Fibroblast of lung (primary cell): ENCODE results near the gene MAPKAPK3. TPM values are rescaled to one million over a fixed set of nuclear protein-coding genes. Genes with fewer than 3 reads are reported as not detected.

Source experiments
- DNase-seq, 2 donors: peaks; one replicate each; pipeline versions ENCODE4 v3.0.0 to v3.0.0-alpha.2; 2010; ENCODE audit warnings: low read depth in 2 of 2
- H2AFZ ChIP-seq: 2 replicates; pipeline ENCODE4 v1.5.1; 2012; ENCODE audit warnings: low read length, control low read depth, inconsistent platforms
- H3K27ac ChIP-seq: 2 replicates; pipeline ENCODE4 v1.5.1; 2011; ENCODE audit warnings: low read length, control low read depth; ENCODE audit not compliant: insufficient read depth
- H3K27me3 ChIP-seq: 2 replicates; pipeline ENCODE4 v1.5.1; 2011; ENCODE audit warnings: mild to moderate bottlenecking, low read length; ENCODE audit not compliant: control insufficient read depth, insufficient read depth
- H3K36me3 ChIP-seq: 2 replicates; pipeline ENCODE4 v1.5.1; 2011; ENCODE audit warnings: low read length; ENCODE audit not compliant: control insufficient read depth, insufficient read depth
- H3K4me1 ChIP-seq: 2 replicates; pipeline ENCODE4 v1.5.1; 2011; ENCODE audit warnings: low read length; ENCODE audit not compliant: control insufficient read depth, insufficient read depth; ENCODE audit errors: extremely low read depth
- H3K4me2 ChIP-seq: 2 replicates; pipeline ENCODE4 v1.5.1; 2011; ENCODE audit warnings: low read length, control low read depth; ENCODE audit not compliant: insufficient read depth; ENCODE audit errors: extremely low read depth
- H3K4me3 ChIP-seq, 4 experiments: fragments of 200-600 bp in 1 of 4; sonication (generic) in 1 of 4; replicated peaks in 1 of 4; 2 replicates each; pipeline ENCODE4 v1.5.1; 2011 to 2016; ENCODE audit warnings: low read length in 4 of 4, low read depth in 3 of 4, mild to moderate bottlenecking in 3 of 4, control low read depth in 2 of 4, inconsistent platforms in 1 of 4, mixed read lengths in 1 of 4; ENCODE audit not compliant: insufficient read depth in 1 of 4; ENCODE audit errors: control extremely low read depth in 1 of 4
- H3K79me2 ChIP-seq: 2 replicates; pipeline ENCODE4 v1.5.1; 2012; ENCODE audit warnings: mild to moderate bottlenecking, low read length, inconsistent platforms; ENCODE audit not compliant: control insufficient read depth, insufficient read depth
- H3K9ac ChIP-seq: 2 replicates; pipeline ENCODE4 v1.5.1; 2011; ENCODE audit warnings: mild to moderate bottlenecking, low read length, control low read depth; ENCODE audit not compliant: insufficient read depth
- H3K9me3 ChIP-seq: 2 replicates; pipeline ENCODE4 v1.5.1; 2012; ENCODE audit warnings: low read depth, low read length; ENCODE audit not compliant: control insufficient read depth, insufficient read depth
- H4K20me1 ChIP-seq: 2 replicates; pipeline ENCODE4 v1.5.1; 2011; ENCODE audit warnings: low read length; ENCODE audit not compliant: control insufficient read depth, insufficient read depth; ENCODE audit errors: extremely low read depth
- EZH2 ChIP-seq: IDR thresholded peaks from 2 replicates; pipeline ENCODE4 v1.5.1; 2012; ENCODE audit warnings: low read length, control low read depth, mild to moderate bottlenecking; ENCODE audit errors: missing control alignments
- polyA plus RNA-seq, 2 donors: library from polyadenylated mRNA; depleted of rRNA in 1 of 2; stranded (reverse) in 1 of 2; unstranded in 1 of 2; fragments of >200 nt; gene quantifications; 2 replicates each; pipeline ENCODE4 v1.2.1, GENCODE V29; 2011 to 2012; ENCODE audit warnings: missing spikeins in 1 of 2
- total RNA-seq: library from RNA; depleted of rRNA; stranded (reverse); fragments of >200 nt; gene quantifications from 2 replicates; pipeline ENCODE4 v1.2.1, GENCODE V29; 2014
- TF ChIP-seq, protein P1 (sequence below), 2 donors: IDR thresholded peaks in 1 of 2; conservative IDR thresholded peaks in 1 of 2; 1 replicate in 1 of 2; 2 replicates in 1 of 2; pipeline ENCODE4 v1.5.1; 2011 to 2012; ENCODE audit warnings: low read length in 2 of 2, control low read depth in 1 of 2, inconsistent platforms in 1 of 2, low read depth in 1 of 2, mild to moderate bottlenecking in 1 of 2

Gene MAPKAPK3
- total and polyA plus RNA-seq, 2 donors (not counting 1 experiment from before 2014, with no cell fraction given) = 34.3 to 38.4 TPM

DNA sequence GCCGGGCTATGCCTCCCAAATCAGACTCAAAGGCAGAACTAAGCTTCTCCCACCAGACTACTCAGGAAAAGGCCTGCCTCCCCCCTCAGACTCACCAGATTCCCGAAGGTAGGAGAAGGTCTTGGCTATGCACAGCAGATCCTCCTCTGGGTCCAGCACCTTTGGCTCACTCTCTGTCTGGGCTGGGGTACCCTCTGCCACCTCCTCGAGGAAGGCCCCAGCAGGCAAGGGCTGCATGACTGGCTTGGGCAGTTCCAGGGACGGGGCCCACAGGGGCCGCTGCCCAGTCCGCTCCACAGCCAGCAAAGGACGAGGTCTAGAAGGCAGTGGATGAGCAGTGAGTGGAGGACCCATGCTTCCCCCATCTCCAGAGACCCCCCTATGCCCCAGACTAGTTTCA is 8.7 kb upstream of the MAPKAPK3 start:
- Histone ChIP-seq H3K27me3 (no peaks in the 10 kb centered on the region), H2AFZ (no peak overlapping the region), H3K27ac (no peak overlapping the region), H3K36me3 (peaks cover 6% of the 10 kb centered on the region), H3K4me2 (no peak overlapping the region), H4K20me1 (no peaks in the 10 kb centered on the region), H3K9me3 (no peaks in the 10 kb centered on the region), H3K9ac (no peak overlapping the region), H3K4me3 (no peak overlapping the region), H3K79me2 (no peaks in the 10 kb centered on the region), H3K4me1 (peaks cover 9% of the 10 kb centered on the region)
- no peak for TF ChIP-seq EZH2
- TF ChIP-seq, protein P1, sequence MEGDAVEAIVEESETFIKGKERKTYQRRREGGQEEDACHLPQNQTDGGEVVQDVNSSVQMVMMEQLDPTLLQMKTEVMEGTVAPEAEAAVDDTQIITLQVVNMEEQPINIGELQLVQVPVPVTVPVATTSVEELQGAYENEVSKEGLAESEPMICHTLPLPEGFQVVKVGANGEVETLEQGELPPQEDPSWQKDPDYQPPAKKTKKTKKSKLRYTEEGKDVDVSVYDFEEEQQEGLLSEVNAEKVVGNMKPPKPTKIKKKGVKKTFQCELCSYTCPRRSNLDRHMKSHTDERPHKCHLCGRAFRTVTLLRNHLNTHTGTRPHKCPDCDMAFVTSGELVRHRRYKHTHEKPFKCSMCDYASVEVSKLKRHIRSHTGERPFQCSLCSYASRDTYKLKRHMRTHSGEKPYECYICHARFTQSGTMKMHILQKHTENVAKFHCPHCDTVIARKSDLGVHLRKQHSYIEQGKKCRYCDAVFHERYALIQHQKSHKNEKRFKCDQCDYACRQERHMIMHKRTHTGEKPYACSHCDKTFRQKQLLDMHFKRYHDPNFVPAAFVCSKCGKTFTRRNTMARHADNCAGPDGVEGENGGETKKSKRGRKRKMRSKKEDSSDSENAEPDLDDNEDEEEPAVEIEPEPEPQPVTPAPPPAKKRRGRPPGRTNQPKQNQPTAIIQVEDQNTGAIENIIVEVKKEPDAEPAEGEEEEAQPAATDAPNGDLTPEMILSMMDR (conservative IDR thresholded peaks at IDR 0.05 in 1 of 2, IDR thresholded peaks at IDR 0.05 in 1 of 2; ENCODE audit: low read depth in 1 of 2, low read length in 2 of 2) = no peak
- no peak for DNase-seq

DNA sequence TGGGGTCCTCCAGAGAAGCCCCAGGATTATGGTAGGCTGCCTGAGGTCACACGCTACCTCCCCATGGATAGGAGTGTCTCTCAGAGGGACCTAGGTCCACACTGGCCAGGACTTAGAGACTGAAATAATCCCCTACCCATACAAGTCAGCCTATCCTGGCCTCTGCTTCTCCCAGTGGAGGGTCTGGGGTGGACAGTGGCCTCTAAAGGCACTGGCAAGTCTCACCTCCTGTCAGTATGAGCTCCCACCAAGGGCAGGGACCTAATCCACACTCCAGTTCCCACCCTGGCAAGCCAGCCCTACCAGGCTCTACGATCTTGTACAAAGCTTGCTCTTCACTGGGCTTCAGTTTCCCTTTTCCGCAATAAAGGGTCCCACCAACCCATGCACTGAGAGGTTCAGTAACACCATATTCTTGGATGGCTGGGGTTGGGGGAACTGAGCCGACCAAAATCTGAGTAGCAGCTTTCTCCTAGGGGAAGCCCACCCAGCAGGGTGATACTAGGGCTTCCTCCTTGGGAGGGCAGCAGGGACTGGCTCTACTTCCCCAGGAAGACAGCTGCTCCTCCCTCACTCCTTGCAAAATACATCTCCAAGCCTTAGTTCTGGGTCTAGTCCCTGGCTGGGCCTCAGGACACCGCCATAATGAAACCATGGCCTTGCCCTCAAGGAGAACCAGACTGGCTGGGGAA is 7.7 kb upstream of the MAPKAPK3 start:
- no peak overlapping the region for H3K27ac ChIP-seq
- no peak overlapping the region for H3K4me2 ChIP-seq
- peaks cover 6% of the 10 kb centered on the region for H3K36me3 ChIP-seq
- H3K27me3 ChIP-seq = no peaks in the 10 kb centered on the region
- no peaks in the 10 kb centered on the region for H4K20me1 ChIP-seq
- no peak overlapping the region for H3K4me3 ChIP-seq
- H3K4me1 ChIP-seq = peaks cover 9% of the 10 kb centered on the region
- TF ChIP-seq, protein P1 (conservative IDR thresholded peaks at IDR 0.05 in 1 of 2, IDR thresholded peaks at IDR 0.05 in 1 of 2; ENCODE audit: low read depth in 1 of 2, low read length in 2 of 2) = no peak
- no peak for TF ChIP-seq EZH2
- no peaks in the 10 kb centered on the region for H3K9me3 ChIP-seq
- H2AFZ ChIP-seq = no peak overlapping the region
- H3K79me2 ChIP-seq = no peaks in the 10 kb centered on the region
- no peak overlapping the region for H3K9ac ChIP-seq
- DNase-seq = no peak

DNA sequence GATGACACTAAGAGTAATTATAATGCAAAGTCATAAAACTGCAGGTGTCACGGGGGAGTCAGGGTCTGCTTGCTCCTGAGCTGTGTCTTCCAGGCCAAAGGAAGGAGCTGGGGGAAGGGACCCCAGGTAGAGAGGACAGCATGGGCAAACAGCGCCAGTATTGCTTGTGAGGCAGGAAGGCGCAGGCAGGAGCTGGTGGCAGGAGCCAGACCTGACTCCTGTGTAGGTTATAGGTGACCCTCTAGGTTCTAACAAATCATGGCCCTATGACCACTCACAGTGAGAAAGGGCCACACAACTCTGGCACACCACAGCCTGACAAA is 7.2 kb upstream of the MAPKAPK3 start:
- Histone ChIP-seq H3K4me1 (peaks cover 9% of the 10 kb centered on the region), H3K4me2 (no peak overlapping the region), H3K4me3 (no peak overlapping the region), H3K9ac (no peak overlapping the region), H4K20me1 (no peaks in the 10 kb centered on the region), H3K9me3 (no peaks in the 10 kb centered on the region), H3K27me3 (no peaks in the 10 kb centered on the region), H3K79me2 (no peaks in the 10 kb centered on the region), H3K27ac (no peak overlapping the region), H2AFZ (no peak overlapping the region), H3K36me3 (peaks cover 6% of the 10 kb centered on the region)
- DNase-seq = no peak
- no peak for TF ChIP-seq EZH2
- TF ChIP-seq, protein P1 (conservative IDR thresholded peaks at IDR 0.05 in 1 of 2, IDR thresholded peaks at IDR 0.05 in 1 of 2; ENCODE audit: low read depth in 1 of 2, low read length in 2 of 2) = no peak
